K562 (cell line): ENCODE data around the gene HBEGF. TPM values are rescaled to one million over a fixed set of nuclear protein-coding genes. Genes with fewer than 3 reads are reported as not detected.

Experiments used
- ATAC-seq: fragments of 200-7000 bp; cut with Tn5 transposase; 3 replicates; pipeline ENCODE4 v1.9.1; 2020; ENCODE audit warnings: moderate library complexity
- BruUV-seq: library from RNA; stranded (reverse); fragments of 400-500 nt; replicated peaks from 2 replicates; lab custom pipeline; 2021; lab: Mats Ljungman, UMichigan
- CTCF ChIA-PET: fragments of 300-600 bp; formaldehyde crosslinking; extraction: SDS; loops from one replicate; lab custom pipeline; 2021; ENCODE audit warnings: low intra/inter-chr PET ratio; lab: Yijun Ruan, JAX
- POLR2A ChIA-PET: fragments of 300-600, 350-650 bp; sonication (Branson Sonifier 250); formaldehyde crosslinking; extraction: SDS; loops from one replicate; lab custom pipeline; 2021; ENCODE audit warnings: antibody characterized with exemption, inconsistent platforms; lab: Yijun Ruan, JAX
- DNase-seq, 4 experiments: peaks; one replicate each; pipeline versions ENCODE4 v3.0.0 to v3.0.0-alpha.2; 2011 to 2018; ENCODE audit warnings: low spot score in 3 of 4, mixed read lengths in 3 of 4; ENCODE audit errors: extremely low read depth in 1 of 4
- FAIRE-seq: peaks from 2 replicates; lab custom pipeline; 2011; peaks lifted over from hg19 to GRCh38; lab: Jason Lieb, UNC
- H2AFZ ChIP-seq: 2 replicates; pipeline ENCODE4 v1.6.0; 2011; ENCODE audit warnings: low read depth, low read length, control low read depth, inconsistent platforms
- H3K27ac ChIP-seq: fragments of 200-600 bp; 3 replicates; pipeline ENCODE4 v1.8.0; 2011; ENCODE audit warnings: low read depth, mild to moderate bottlenecking, control low read depth, inconsistent platforms, low read length, moderate library complexity, mixed read lengths; ENCODE audit errors: extremely low read depth
- H3K27me3 ChIP-seq, 2 experiments: fragments of 300-600 bp in 1 of 2; 2 replicates in 1 of 2; 3 replicates in 1 of 2; pipeline versions ENCODE4 v1.6.0 to v1.8.0; 2011; ENCODE audit warnings: inconsistent platforms in 2 of 2, low read length in 2 of 2, mild to moderate bottlenecking in 1 of 2, mixed read lengths in 1 of 2, moderate library complexity in 1 of 2; ENCODE audit not compliant: control insufficient read depth in 2 of 2, insufficient read depth in 2 of 2
- H3K36me3 ChIP-seq: fragments of 300-600 bp; 3 replicates; pipeline ENCODE4 v1.8.0; 2011; ENCODE audit warnings: mild to moderate bottlenecking, low read length, inconsistent platforms; ENCODE audit not compliant: control insufficient read depth, insufficient read depth
- H3K4me1 ChIP-seq, 2 experiments: fragments of 200-600 bp in 1 of 2; replicated peaks in 1 of 2; 2 replicates in 1 of 2; 3 replicates in 1 of 2; pipeline versions ENCODE4 v1.5.1 to v1.8.0; 2011; ENCODE audit warnings: inconsistent platforms in 2 of 2, low read length in 2 of 2, mild to moderate bottlenecking in 1 of 2, mixed read lengths in 1 of 2, moderate library complexity in 1 of 2; ENCODE audit not compliant: control insufficient read depth in 2 of 2, insufficient read depth in 2 of 2
- H3K4me2 ChIP-seq: 2 replicates; pipeline ENCODE4 v1.6.1; 2011; ENCODE audit warnings: low read length, control low read depth, inconsistent platforms, mixed read lengths; ENCODE audit not compliant: insufficient read depth
- H3K4me3 ChIP-seq: fragments of 200-600 bp; sonication (generic), shearing (Covaris generic); 2 replicates; pipeline ENCODE4 v1.5.1; 2016; ENCODE audit warnings: control low read depth, inconsistent platforms
- H3K79me2 ChIP-seq: fragments of 200-600 bp; 3 replicates; pipeline ENCODE4 v1.8.0; 2011; ENCODE audit warnings: low read length, inconsistent platforms; ENCODE audit not compliant: control insufficient read depth, insufficient read depth
- H3K9ac ChIP-seq, 2 experiments: 2 replicates each; pipeline versions ENCODE4 v1.6.0 to v1.6.1; 2011; ENCODE audit warnings: low read depth in 2 of 2, low read length in 2 of 2, control low read depth in 1 of 2, inconsistent platforms in 1 of 2, mild to moderate bottlenecking in 1 of 2, mixed read lengths in 1 of 2; ENCODE audit not compliant: insufficient read depth in 1 of 2
- H3K9me1 ChIP-seq: one replicate; pipeline ENCODE4 v1.6.0; 2011; ENCODE audit warnings: inconsistent platforms, mild to moderate bottlenecking, low read length, moderate library complexity; ENCODE audit not compliant: control insufficient read depth, insufficient read depth
- H3K9me3 ChIP-seq: replicated peaks from 2 replicates; pipeline ENCODE4 v1.5.1; 2011; ENCODE audit warnings: low read depth, low read length, inconsistent platforms; ENCODE audit not compliant: control insufficient read depth, insufficient read depth
- H4K20me1 ChIP-seq: replicated peaks from 2 replicates; pipeline ENCODE4 v1.6.1; 2011; ENCODE audit warnings: low read length, inconsistent platforms, mixed read lengths; ENCODE audit not compliant: control insufficient read depth, insufficient read depth
- BRD9 ChIP-seq: fragments of 450-650 bp; IDR thresholded peaks from 2 replicates; pipeline ENCODE4 v1.6.1; 2018; ENCODE audit warnings: low read depth; ENCODE audit not compliant: partially characterized antibody
- CSDE1 ChIP-seq, 2 experiments: fragments of 450-650 bp; IDR thresholded peaks; 2 replicates each; pipeline ENCODE4 v1.6.1; 2016; ENCODE audit warnings: mild to moderate bottlenecking in 1 of 2
- ERF ChIP-seq: fragments of 450-650 bp; formaldehyde crosslinking; IDR thresholded peaks from 2 replicates; pipeline ENCODE4 v1.4.0; 2020; ENCODE audit warnings: mild to moderate bottlenecking, mixed read lengths
- FOXJ2 ChIP-seq: fragments of 200-800 bp; sonication (Bioruptor generic); IDR thresholded peaks from 2 replicates; pipeline ENCODE4 v1.6.1; 2016; ENCODE audit warnings: missing genetic modification characterization, missing compliant biosample characterization
- POLR2B ChIP-seq: fragments of 450-650 bp; IDR thresholded peaks from 2 replicates; pipeline ENCODE4 v1.6.1; 2018; ENCODE audit warnings: low read depth; ENCODE audit not compliant: partially characterized antibody
- POU5F1 ChIP-seq: fragments of 150-350 bp; IDR thresholded peaks from 2 replicates; pipeline ENCODE4 v1.6.1; 2014; ENCODE audit warnings: borderline replicate concordance, low read length, low read depth, mild to moderate bottlenecking; ENCODE audit not compliant: partially characterized antibody
- STAG1 ChIP-seq: sonication (generic); formaldehyde crosslinking; IDR thresholded peaks from 2 replicates; pipeline ENCODE4 v1.5.0; 2020; ENCODE audit warnings: missing genetic modification reagents, borderline replicate concordance
- ZBTB1 ChIP-seq: sonication (generic); formaldehyde crosslinking; IDR thresholded peaks from 2 replicates; pipeline ENCODE4 v1.8.1; 2023; ENCODE audit warnings: missing genetic modification reagents, low read depth, mild to moderate bottlenecking, borderline replicate concordance
- ZNF133 ChIP-seq: fragments of 250-450 bp; sonication (Bioruptor Pico); IDR thresholded peaks from 2 replicates; pipeline ENCODE4 v1.4.0; 2020; ENCODE audit warnings: mild to moderate bottlenecking
- ZNF778 ChIP-seq: fragments of 450-650 bp; formaldehyde crosslinking; IDR thresholded peaks from 2 replicates; pipeline ENCODE4 v1.4.0; 2020; ENCODE audit warnings: mild to moderate bottlenecking, moderate library complexity
- ZNF785 ChIP-seq: fragments of 250-450 bp; sonication (Bioruptor Pico); IDR thresholded peaks from 2 replicates; pipeline ENCODE4 v1.4.0; 2020; ENCODE audit warnings: mild to moderate bottlenecking
- WGBS: fragments of 100-300 bp; shearing (Covaris generic); methylation state at CpG from one replicate; pipeline ENCODE4 v1.1.6; 2016; ENCODE audit warnings: low coverage, mixed read lengths; ENCODE audit not compliant: insufficient coverage; ENCODE audit errors: missing lambda C conversion rate; 5-methylcytosine and 5-hydroxymethylcytosine counted together
- in situ Hi-C: fragments of 300-500 bp; cut with MboI; formaldehyde crosslinking; loops from 4 replicates; pipeline ENCODE4 v1.15.0; 2018; ENCODE audit warnings: inconsistent platforms, mixed read lengths
- intact Hi-C: fragments of 100-400 bp; cut with micrococcal nuclease; formaldehyde crosslinking; loops from 2 replicates; pipeline ENCODE4 v1.14.2; 2022
- polyA plus RNA-seq, 8 experiments: library from polyadenylated mRNA; depleted of rRNA in 4 of 8; stranded (reverse) in 5 of 8; unstranded in 3 of 8; fragments of >200 nt; fragmentation: Nextera tagmentation in 2 of 8; fragmentation: Illumina TruSeq in 1 of 8; extraction: Ambion mirVana in 2 of 8; extraction: Trizol in 1 of 8; gene quantifications; 2 replicates each; pipeline versions ENCODE4 v1.2.1 to v1.2.3, GENCODE V29; 2011 to 2014; ENCODE audit warnings: inconsistent platforms in 1 of 8, missing spikeins in 1 of 8
- total RNA-seq, 7 experiments: library from RNA; depleted of rRNA in 6 of 7; stranded (reverse); fragments of >200 nt in 6 of 7; fragmentation: Illumina TruSeq in 2 of 7; extraction: Trizol in 2 of 7; gene quantifications; 2 replicates each; pipeline versions ENCODE4 v1.2.1 to v1.2.3, GENCODE V29; 2011 to 2021; ENCODE audit warnings: low replicate concordance in 1 of 7
- TF ChIP-seq, protein P1 (sequence below): sonication (generic); formaldehyde crosslinking; IDR thresholded peaks from 2 replicates; pipeline ENCODE4 v1.8.0; 2023; ENCODE audit warnings: mild to moderate bottlenecking, missing genetic modification reagents

Gene HBEGF
- total and polyA plus RNA-seq, 9 of the 15 experiments (the other 6 are each of a cell fraction or from before 2014, with no cell fraction given) = 0.11 to 1.1 (median 0.60) TPM

DNA sequence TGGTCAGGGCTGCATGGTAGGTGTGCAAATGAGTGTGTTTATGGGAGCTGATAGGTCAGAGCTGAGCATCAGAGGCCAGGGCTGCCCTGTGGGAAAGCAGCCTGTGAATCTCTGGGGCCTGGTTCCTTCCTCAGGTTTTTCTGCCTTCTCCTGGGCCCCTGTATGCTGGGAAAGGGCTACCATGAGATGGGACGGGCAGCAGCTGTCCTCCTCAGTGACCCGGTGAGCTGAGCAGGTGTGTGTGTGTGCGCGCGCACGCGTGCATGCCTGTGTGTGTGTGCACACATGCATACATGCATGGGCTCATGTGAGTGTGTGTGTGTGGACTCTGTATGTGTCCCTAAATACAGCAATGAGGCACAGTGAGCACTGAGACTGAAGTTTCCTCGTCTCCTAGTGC lies 15.9 kb upstream of the HBEGF start:
- CTCF ChIA-PET = interaction anchor here (1.5 kb wide), 1 partner anchor 11 kb away, joined by 3 read pairs; no protein-coding TSS in a partner anchor
- Histone ChIP-seq H3K27me3 (no peaks in the 10 kb centered on the region), H3K36me3 (no peaks in the 10 kb centered on the region), H3K4me2 (no peak overlapping the region), H4K20me1 (no peaks in the 10 kb centered on the region; the same call in 1 of the 2 replicates), H3K4me1 (peaks cover 9 to 21% of the 10 kb centered on the region in 2 experiments; a peak in 4 of 5 replicates), H2AFZ (no peak overlapping the region), H3K27ac (no peak overlapping the region), H3K9ac (no peak overlapping the region), H3K4me3 (no peak overlapping the region), H3K9me1 (no peaks in the 10 kb centered on the region), H3K9me3 (no peaks in the 10 kb centered on the region), H3K79me2 (no peaks in the 10 kb centered on the region)
- DNase-seq (no peak), FAIRE-seq (no peak), ATAC-seq (no peak)
- TF ChIP-seq POLR2B (no peak), POU5F1 (no peak), FOXJ2 (tag) (no peak), ZNF785 (no peak), ZBTB1 (CRISPR knock-in tag) (no peak), BRD9 (no peak), STAG1 (CRISPR knock-in tag) (no peak), ERF (CRISPR knock-in tag) (no peak), ZNF133 (CRISPR knock-in tag) (no peak), CSDE1 (IDR thresholded peaks at IDR 0.05) (no peak), ZNF778 (no peak)
- TF ChIP-seq, protein P1, sequence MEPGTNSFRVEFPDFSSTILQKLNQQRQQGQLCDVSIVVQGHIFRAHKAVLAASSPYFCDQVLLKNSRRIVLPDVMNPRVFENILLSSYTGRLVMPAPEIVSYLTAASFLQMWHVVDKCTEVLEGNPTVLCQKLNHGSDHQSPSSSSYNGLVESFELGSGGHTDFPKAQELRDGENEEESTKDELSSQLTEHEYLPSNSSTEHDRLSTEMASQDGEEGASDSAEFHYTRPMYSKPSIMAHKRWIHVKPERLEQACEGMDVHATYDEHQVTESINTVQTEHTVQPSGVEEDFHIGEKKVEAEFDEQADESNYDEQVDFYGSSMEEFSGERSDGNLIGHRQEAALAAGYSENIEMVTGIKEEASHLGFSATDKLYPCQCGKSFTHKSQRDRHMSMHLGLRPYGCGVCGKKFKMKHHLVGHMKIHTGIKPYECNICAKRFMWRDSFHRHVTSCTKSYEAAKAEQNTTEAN (CRISPR knock-in tag) = no peak
- POLR2A ChIA-PET = interaction anchor here (2.1 kb wide), 1 partner anchor 16 kb away, joined by 5 read pairs; the partner anchor contains the start of gene HBEGF
- intact Hi-C loops = loop anchor here (5.0 kb wide), 1 partner anchor 365 kb away; no protein-coding TSS in a partner anchor
- no TSS peak for BruUV-seq
- in situ Hi-C loops = no loop called here
- 64% methylated on average over 8 of the region's 8 CpGs for WGBS
